NCI-H2081 (cell line): ENCODE data around the gene SLAMF8.
A peak's percentile ranks its signal among the peaks of the same experiment; 100 is the strongest.

Experiments
- DNase-seq, 2 experiments: peaks; one replicate each; lab custom pipeline; 2025; lab: John Stamatoyannopoulos, UW

SLAMF8 gene

DNA sequence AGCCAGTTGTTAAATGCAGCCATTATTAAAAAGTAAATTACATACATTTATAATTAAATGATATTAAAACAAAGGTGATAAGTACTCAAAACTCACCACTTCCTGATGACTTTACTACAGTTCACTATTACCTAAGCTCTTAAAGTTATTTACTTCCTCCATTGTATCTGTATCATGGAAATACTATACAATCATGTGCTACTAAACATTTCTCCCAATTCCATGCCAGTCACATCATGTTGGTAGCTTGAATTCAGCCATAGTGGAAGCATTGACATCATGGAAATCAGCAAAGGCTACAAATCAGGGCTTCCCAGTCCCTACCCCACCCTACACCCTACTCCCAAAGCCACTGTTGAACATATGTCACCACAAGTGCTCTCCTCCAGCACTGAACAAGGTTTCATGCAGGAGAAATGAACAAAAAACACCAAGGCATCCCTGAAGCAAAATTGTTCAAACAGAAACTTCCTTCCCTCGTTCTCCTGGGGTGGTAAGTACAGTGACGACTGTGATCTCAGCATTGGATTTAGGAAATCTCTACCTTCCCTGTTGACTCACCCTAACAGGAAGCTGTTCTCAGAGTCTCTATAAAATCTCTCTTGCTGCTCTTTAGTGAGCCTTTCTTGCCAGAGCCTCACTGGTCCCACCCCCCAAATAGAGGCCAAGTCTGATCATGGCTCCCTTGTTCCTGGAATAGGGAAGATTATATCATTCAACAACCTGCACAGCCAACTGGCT, 23.1 kb downstream of the SLAMF8 start:
- DNase-seq, result no peak

DNA sequence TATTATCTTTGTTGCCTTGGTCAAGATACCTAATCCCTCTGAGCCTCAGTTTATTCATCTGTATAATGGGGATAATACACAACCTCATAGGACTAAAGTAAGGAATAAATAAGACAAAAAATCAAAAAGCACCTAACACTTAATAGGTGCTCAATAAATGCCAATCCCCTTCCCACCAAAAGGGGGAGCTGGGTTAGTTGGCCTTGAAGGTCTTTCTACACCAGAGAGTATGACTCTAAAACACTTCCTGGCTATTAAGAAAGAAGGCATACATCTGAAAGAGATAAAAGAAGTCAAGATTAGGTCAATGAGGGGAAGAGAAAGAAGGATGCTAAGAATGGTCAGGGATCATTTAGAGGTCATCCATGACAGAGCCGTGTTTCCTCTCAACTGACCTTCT, 24.7 kb downstream of the SLAMF8 start:
- DNase-seq, result no peak

DNA sequence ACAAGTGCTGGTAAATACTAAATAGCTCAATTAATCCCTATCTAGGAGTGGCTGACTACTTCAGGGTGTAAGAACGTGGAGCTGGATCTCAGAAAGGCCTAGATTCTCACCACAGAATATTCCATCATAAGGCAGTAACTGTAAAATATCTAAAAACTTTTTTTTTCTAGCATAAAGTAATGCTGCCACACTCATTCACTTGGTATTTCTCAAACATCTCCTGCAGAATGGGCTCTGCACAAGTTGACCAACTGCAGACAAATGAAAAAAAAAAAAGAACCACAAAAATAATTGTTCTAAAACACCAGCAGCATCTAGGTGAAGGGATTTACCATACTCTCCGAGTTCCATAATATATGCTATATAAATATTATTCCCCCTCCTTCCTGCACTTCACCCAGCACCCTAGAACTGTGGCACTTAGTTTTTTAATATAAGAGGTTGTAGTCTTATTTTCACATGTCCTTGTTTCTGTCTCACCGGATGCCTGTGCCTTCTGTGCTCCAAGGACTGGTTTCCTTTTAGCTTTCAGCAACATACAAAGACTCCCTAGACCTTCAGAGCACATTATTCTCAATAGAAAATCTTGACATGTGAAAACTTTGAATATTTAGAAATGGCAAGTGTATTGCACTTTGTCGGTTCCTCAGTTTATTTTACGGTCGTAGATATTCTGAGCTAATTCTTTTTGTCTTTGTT, 26.9 kb downstream of the SLAMF8 start:
- DNase-seq, result no peak

DNA sequence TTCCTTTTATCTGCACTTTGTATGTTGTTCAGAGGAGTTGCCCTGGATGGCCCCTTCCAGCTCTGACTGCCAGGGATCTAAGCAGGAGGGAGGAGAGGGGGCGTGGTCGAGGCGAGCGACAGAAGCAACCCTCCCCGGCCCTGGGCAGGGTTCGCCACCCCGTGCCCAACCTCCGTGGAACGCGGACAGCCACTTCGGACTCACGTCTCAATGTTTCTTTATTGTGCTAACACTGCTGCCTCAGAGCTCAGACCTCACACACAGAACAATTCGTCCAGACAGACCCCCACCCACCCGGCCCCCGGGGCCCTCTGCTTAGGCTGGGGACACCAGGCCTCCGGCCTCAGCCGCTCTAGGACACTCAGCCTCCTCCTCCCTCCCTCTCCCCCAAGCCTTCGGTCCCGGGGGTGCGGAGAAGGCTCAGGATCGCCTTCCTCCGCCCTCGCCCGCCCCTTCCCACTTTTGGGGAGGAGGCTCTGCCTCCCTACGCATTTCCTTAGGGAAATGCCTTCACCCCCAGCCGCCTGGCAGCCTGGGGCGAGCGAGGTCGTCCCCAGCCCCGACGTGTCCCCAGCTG, 27.5 kb downstream of the SLAMF8 start:
- DNase-seq, result peak; percentile 10 to 17

- peak; percentile 60 to 71 for DNase-seq
Observed at GRCh38 chr1:159854693-159855192, 28.1 kb downstream of the SLAMF8 start.

DNA sequence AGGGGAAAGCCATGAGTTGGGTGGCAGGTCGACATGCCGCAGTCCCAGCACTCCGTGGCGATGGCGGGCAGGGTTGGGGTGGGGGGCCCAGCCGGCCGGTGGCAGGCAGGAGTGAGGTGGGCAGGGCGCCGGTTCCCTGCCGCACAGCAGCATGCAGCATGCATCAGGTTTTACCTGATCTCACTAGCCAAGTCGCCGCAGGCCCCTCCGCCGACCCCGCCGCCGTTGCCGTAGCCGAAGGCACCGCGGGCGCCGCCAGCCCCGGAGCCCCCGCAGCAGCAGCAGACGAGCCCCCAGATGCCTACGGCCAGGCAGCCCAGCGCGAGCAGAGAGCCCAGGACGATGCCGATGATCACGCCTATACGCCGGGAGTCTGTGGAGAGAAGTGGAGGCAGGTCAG, 29.0 kb downstream of the SLAMF8 start:
- no peak for DNase-seq

DNA sequence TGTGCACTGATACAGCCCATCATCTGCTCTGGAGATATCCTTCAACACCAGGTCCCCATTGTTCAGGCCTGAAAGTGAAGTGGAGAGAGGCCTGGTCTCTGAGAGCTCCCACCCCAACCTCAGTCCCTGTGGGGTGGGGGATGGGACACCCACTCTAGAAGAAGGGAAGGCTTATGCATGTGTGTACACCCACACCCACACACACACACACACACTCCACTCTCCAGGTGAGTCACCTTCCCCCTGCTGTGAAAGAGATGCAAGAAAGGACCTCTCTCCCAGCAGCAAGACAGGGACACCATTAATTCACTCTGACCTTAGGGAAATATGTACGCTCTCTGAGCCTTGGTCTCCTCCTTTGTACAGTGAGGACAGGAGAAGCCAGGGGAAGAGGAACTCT, 29.9 kb downstream of the SLAMF8 start:
- no peak for DNase-seq

DNA sequence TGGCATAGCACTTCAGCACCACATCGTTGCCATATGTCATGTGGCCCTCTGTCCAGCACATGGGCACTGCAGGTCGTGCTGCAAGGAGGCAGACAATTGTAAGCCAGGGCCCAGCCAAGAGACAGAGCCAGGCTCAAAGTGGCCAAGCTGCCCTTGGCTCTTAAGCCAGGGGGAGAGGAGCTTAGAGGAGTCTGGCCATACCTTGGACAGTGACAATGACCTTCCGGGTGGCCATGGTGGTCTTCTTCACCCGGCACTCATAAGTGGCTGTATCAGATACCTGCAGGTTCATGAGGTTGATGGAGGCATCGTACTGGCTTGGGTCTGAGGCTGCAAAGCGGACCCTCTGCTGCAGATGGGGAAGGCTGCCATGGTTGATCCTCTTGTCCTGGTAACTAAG, 31.2 kb downstream of the SLAMF8 start:
- DNase-seq, result no peak

GRCh38 chr1:159859767-159860322, 33.2 kb downstream of the SLAMF8 start:
- DNase-seq, result no peak

DNA sequence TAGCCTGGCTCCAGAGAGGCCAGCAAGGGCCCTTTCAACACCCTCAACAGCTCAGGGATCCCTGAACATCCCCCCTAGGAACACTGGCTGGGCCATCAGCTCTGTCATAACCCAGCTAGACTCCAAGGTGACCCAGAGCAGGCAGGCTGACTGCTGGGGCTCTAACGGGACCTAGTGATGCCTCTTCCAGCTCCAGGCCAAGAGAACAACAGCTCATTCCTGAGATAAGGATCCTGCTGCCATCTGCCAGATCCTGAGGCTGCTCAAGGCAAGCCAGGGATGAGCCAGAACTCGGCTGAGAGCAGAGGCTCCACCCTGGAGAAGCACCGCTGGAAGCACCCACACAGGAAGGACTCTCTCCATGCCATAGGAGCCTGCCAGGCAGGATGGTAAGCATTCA, 33.8 kb downstream of the SLAMF8 start:
- DNase-seq, result no peak

DNA sequence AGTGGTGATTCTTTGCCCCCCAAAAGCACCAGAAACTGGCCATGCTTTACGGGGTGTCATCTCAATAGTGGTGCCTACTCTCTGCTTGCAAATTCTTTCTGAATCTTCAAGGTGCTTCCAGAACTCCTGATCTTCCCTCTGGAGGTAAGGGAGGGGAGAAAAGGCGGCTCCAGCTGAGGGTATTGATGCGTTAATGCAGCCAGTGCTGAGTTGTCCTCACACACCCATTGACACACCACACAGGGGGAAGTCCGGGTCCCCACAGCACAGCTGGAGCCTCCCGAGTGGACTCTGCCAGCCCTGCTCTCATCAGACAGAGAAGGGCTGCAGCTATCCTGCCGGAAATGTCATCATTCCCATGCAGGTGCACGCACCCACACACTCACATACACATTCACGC, 34.5 kb downstream of the SLAMF8 start:
- no peak for DNase-seq

DNA sequence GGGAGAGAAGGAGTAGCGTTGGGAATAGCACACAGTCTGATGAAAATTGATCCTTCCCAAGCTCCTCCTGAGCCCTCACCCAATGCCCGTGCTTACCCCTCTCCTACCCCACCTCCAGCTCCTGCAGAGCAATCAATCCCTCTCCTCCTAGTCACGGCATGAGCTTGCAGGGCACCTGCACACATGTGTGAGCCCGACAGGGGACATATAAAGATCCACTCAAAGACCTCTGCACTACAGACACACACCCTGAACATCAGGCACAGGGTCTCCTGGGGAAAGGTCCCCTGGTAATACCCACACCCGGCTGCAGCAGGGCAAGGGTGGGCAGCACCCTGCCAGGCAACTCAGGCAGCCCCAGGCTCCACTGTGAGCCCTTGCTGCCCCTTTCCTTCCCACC, 35.4 kb downstream of the SLAMF8 start:
- DNase-seq, result no peak

DNA sequence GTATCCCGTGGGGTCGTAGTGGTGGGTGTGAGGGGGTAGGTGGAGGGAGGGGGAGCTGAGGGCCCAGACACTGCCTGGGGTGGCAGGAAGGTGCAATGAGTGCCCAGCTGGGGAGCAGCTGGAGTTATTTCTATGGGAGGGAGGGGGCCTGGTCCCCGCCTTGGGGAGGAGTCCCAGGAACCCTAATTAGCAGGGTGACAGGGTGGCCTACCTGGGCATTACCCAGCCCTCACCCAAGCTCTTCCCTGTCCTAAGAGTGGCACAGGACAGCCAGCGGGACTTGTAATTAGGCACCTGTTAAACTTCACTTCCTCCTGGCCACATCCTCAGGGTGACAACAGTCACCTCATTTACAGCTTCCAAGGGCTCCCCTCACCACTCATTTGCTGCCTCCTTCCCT, 35.9 kb downstream of the SLAMF8 start, which contains the start of gene VSIG8:
TSS of gene VSIG8 (minus strand) at position 101 of the 400 bp plus-strand sequence. CDS start 136 bp downstream, outside the sequence.
- no peak for DNase-seq

DNA sequence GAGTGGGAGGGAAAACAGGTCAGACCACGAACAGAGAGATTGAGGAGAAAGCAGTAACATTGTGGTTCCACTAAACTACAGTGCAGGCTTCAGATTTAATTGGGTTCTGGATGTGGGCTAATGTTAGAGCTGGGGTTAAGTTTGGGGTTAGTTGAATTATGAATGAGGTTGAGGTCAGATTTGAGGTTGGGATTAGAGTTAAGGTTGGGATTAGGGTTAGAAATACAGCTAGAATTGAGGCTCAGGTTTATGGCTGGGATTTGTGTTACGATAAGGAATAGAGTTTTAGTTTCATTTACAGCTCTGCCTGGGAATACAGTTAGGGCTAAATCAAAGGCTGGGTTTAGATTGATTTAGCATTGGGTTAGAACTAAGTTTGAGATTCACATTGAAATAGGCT, 37.6 kb downstream of the SLAMF8 start:
- DNase-seq, result no peak

DNA sequence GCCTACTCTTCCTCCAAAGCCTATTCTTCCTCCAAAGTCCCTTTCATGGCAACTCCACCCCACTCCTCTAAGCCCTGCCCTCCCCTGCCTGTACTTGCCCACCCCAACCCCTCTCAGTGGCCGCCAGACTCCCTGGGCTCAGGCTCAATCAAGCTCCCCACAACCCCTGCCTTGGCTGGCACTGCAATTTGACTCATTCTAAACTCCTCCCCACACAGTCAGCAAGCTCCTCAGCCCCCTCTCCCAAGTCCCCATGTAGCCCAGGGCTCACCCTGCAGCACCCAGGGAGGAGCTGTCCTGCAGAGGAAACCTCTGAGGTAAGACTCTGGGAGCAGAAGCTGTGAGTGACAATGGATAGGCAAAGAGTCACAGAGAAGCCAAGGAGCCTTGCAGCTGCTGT, 39.4 kb downstream of the SLAMF8 start:
- no peak for DNase-seq

DNA sequence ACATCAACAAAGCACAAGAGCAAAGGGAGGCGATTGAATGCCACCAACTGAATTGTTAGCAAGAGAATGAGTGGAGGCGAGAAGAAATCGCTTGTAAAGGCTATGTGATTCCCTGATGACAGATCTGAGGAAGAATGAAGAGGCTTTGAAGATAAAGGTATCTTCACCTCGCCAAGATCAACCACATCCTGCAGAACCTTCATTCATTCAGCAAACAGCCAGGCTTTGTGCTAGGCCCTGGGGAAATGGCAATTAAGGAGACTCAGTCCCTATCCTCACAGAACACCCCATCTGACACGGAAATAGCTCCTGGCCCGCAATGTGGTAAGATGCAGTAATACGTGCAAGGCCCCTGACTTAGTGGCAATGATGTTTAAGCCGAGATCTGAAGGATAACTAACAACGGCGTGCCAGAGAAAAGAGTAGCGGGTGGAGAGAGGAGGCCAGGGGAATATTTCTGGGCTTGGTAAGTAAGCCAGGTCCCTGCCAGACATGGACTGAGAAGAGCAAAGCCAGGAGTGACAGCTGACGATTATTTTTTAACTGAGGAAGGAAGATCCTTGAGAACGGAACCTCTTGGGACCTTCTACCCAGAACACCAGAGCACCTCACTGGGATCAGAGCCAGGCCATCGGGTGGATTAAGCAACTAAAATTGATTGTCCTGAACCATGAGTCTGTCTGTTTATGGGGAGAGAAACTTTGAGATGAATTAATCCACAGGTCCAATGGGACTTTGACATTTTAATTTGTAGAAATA, 40.4 kb downstream of the SLAMF8 start:
- DNase-seq, result no peak

DNA sequence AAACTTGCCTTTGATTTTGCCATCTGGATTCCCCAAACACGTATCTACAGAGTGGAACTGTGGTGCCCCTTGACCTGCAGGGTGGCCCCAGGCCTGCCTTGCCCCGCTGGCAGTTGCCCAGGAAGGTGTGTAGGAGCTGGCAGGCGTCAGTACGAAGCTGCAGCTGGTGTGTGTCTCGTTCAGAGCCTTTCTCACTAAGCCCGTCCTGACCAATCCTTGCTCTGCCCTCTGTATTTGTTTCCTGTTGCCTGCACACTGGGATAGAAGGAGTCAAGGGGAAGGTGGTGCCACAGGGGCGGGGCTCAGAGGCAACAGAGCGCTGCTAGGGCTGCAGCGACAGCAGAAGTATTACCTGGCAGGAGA, 41.0 kb downstream of the SLAMF8 start:
- DNase-seq, result peak; percentile 67 to 88

GRCh38 chr1:159868766-159869165, 42.1 kb downstream of the SLAMF8 start:
- no peak for DNase-seq

GRCh38 chr1:159869173-159869572, 42.5 kb downstream of the SLAMF8 start:
- no peak for DNase-seq

DNA sequence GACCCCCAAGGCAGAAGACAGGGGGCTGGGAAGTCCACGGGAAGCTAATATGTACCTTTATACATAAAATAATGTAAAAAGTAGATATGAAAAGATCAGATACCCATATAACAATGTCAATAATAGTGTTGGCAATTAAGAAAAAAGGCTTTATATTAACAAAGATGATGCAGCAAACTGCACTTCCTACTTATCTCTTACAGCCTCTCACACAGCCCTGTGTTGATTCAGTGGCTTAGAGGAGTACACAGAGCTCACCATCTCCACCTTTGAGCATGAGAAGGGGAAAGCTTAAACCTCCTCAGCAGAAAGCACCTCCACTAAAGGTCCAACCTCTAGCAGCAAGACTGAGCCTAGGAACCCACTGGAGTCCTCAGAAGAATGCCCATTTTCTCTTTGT, 42.9 kb downstream of the SLAMF8 start:
- DNase-seq, result no peak

DNA sequence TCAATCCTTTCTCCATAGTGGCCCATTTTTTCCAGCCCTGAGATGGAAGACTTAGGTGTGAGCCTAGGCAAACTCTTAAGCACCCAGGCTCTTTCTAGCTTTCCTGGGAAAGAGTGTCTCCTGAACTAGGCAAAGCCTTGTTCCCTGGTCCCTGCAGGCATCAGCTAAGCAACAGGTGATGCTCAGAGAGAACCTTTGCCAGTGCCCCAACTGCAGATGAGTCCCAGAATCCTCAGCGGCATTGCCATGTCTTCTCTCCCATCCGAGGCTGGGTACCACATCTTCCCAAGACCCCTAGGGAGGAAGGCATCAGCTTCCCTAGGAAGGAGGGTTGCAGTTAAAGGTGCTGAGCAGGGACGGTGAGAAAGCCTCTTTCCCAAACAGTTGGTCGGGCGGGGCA, 44.0 kb downstream of the SLAMF8 start:
- no peak for DNase-seq

DNA sequence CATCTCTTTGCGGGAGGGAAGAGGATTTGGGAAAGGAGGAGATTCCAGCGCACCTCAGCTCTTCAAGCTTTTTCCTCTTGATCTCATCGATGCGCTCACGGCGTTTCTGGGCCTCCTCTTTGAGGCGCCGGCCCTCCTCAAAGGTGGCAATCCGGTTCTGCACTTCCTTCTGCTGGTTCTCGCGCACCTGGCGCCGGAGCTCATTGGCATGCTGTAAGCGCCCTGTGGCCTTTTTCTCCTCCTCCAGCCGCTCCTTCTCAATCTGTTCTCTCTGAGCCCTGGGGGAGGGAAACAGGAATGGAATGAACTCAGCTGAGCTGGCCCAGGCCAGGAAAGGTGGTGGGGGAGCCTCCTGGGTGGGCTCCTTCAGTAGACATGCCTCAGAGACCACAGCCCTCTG, 46.2 kb downstream of the SLAMF8 start:
- DNase-seq, result no peak
